Neuronal stem cell (in vitro differentiated cells): Measurements from ENCODE around the gene MAP4K5.

Experiments used
- DNase-seq: peaks from one replicate; pipeline ENCODE4 v3.0.0-alpha.2; 2013; ENCODE audit warnings: low spot score
- H2AFZ ChIP-seq: one replicate; pipeline ENCODE4 v1.6.1; 2013; ENCODE audit warnings: mild to moderate bottlenecking, low read length, inconsistent platforms
- H2AK5ac ChIP-seq: 2 replicates; pipeline ENCODE4 v1.6.1; 2013; ENCODE audit warnings: low read depth, mild to moderate bottlenecking, inconsistent platforms, low read length, moderate library complexity, mixed read lengths
- H2BK120ac ChIP-seq: 2 replicates; pipeline ENCODE4 v1.6.1; 2013; ENCODE audit warnings: low read depth, mild to moderate bottlenecking, inconsistent platforms, low read length, moderate library complexity, mixed read lengths
- H2BK12ac ChIP-seq: one replicate; pipeline ENCODE4 v1.6.1; 2013; ENCODE audit warnings: low read length, inconsistent platforms
- H2BK15ac ChIP-seq: 2 replicates; pipeline ENCODE4 v1.6.1; 2013; ENCODE audit warnings: mild to moderate bottlenecking, low read length, inconsistent platforms, mixed read lengths
- H2BK5ac ChIP-seq: one replicate; pipeline ENCODE4 v1.6.1; 2013; ENCODE audit warnings: inconsistent platforms, mild to moderate bottlenecking, low read length, moderate library complexity
- H3K14ac ChIP-seq: one replicate; pipeline ENCODE4 v1.6.1; 2013; ENCODE audit warnings: low read length, inconsistent platforms
- H3K18ac ChIP-seq: 2 replicates; pipeline ENCODE4 v1.6.1; 2013; ENCODE audit warnings: low read length, inconsistent platforms
- H3K23ac ChIP-seq: 2 replicates; pipeline ENCODE4 v1.6.1; 2013; ENCODE audit warnings: low read depth, mild to moderate bottlenecking, mixed read lengths, low read length, inconsistent platforms; ENCODE audit not compliant: poor library complexity
- H3K27ac ChIP-seq: replicated peaks from 3 replicates; pipeline ENCODE4 v1.5.1; 2013; ENCODE audit warnings: low read length, inconsistent platforms
- H3K27me3 ChIP-seq, 3 experiments: 2 replicates each; pipeline ENCODE4 v1.6.1; 2013; ENCODE audit warnings: low read length in 3 of 3, mild to moderate bottlenecking in 2 of 3, inconsistent platforms in 1 of 3, low read depth in 1 of 3, mixed read lengths in 1 of 3, moderate library complexity in 1 of 3; ENCODE audit not compliant: control insufficient read depth in 3 of 3, insufficient read depth in 3 of 3
- H3K36me3 ChIP-seq, 2 donors: replicated peaks in 1 of 2; 2 replicates each; pipeline ENCODE4 v1.6.1; 2013; ENCODE audit warnings: low read length in 2 of 2; ENCODE audit not compliant: control insufficient read depth in 2 of 2, insufficient read depth in 2 of 2
- H3K4ac ChIP-seq: 2 replicates; pipeline ENCODE4 v1.6.1; 2013; ENCODE audit warnings: inconsistent platforms, mild to moderate bottlenecking, low read length, moderate library complexity
- H3K4me1 ChIP-seq, 2 donors: 1 replicate in 1 of 2; 2 replicates in 1 of 2; pipeline ENCODE4 v1.6.1; 2013; ENCODE audit warnings: low read length in 2 of 2, low read depth in 1 of 2; ENCODE audit not compliant: control insufficient read depth in 2 of 2, insufficient read depth in 1 of 2
- H3K4me2 ChIP-seq: one replicate; pipeline ENCODE4 v1.6.1; 2013; ENCODE audit warnings: mild to moderate bottlenecking, low read length, inconsistent platforms; ENCODE audit not compliant: insufficient read depth, poor library complexity, severe bottlenecking
- H3K4me3 ChIP-seq, 2 donors: 2 replicates each; pipeline ENCODE4 v1.5.1; 2013; ENCODE audit warnings: low read length in 2 of 2, mild to moderate bottlenecking in 2 of 2, inconsistent platforms in 1 of 2, moderate library complexity in 1 of 2
- H3K79me1 ChIP-seq: one replicate; pipeline ENCODE4 v1.6.1; 2013; ENCODE audit warnings: low read depth, mild to moderate bottlenecking, inconsistent platforms, low read length, moderate library complexity
- H3K9ac ChIP-seq: one replicate; pipeline ENCODE4 v1.6.1; 2013; ENCODE audit warnings: mild to moderate bottlenecking, low read depth, low read length, inconsistent platforms; ENCODE audit not compliant: poor library complexity
- H3K9me3 ChIP-seq, 2 donors: replicated peaks in 1 of 2; 2 replicates each; pipeline versions ENCODE3 to v1.6.1; 2013; ENCODE audit warnings: low read length in 2 of 2, mild to moderate bottlenecking in 2 of 2, inconsistent platforms in 1 of 2, low read depth in 1 of 2, mixed read lengths in 1 of 2, moderate library complexity in 1 of 2; ENCODE audit not compliant: control insufficient read depth in 2 of 2, insufficient read depth in 1 of 2
- H4K8ac ChIP-seq: one replicate; pipeline ENCODE4 v1.6.1; 2013; ENCODE audit warnings: low read depth, mild to moderate bottlenecking, inconsistent platforms, low read length, moderate library complexity
- H4K91ac ChIP-seq: one replicate; pipeline ENCODE4 v1.6.1; 2013; ENCODE audit warnings: low read length, low read depth, mild to moderate bottlenecking, inconsistent platforms; ENCODE audit not compliant: poor library complexity
- WGBS, 2 donors: extraction: QIAGEN DNeasy Blood & Tissue Kit; methylation state at CpG; one replicate each; pipeline ENCODE4 v1.1.7; 2013; ENCODE audit warnings: missing lambda C conversion rate in 2 of 2, mixed read lengths in 1 of 2; ENCODE audit not compliant: insufficient read length in 2 of 2, insufficient replicate concordance in 1 of 2; ENCODE audit errors: extremely low coverage in 2 of 2; 5-methylcytosine and 5-hydroxymethylcytosine counted together

Gene MAP4K5

GRCh38 chr14:50388256-50388931 lies 144.0 kb downstream of the MAP4K5 start:
- Histone ChIP-seq H3K4ac (no peak overlapping the region), H3K4me1 (peaks cover 0 to 2% of the 10 kb centered on the region in 2 donors), H2AFZ (no peak overlapping the region), H4K8ac (no peak overlapping the region), H2BK12ac (no peak overlapping the region), H3K9me3 (no peaks in the 10 kb centered on the region), H3K4me2 (no peak overlapping the region), H3K79me1 (peaks cover 1% of the 10 kb centered on the region), H3K27me3 (no peaks in the 10 kb centered on the region), H3K23ac (no peak overlapping the region), H3K4me3 (no peak overlapping the region), H3K27ac (no peak overlapping the region), H3K36me3 (no peaks in the 10 kb centered on the region), H4K91ac (no peak overlapping the region), H2AK5ac (no peak overlapping the region), H2BK15ac (no peak overlapping the region), H2BK5ac (no peak overlapping the region), H3K18ac (no peak overlapping the region), H3K14ac (no peak overlapping the region), H3K9ac (no peak overlapping the region), H2BK120ac (no peak overlapping the region)
- DNase-seq = no peak
- no CpG with 5 or more reads among the region's 9 CpGs for WGBS, 2 donors

GRCh38 chr14:50387548-50387947 lies 144.8 kb downstream of the MAP4K5 start:
- no peak overlapping the region for H2BK5ac ChIP-seq
- peaks cover 1% of the 10 kb centered on the region for H3K79me1 ChIP-seq
- no peak overlapping the region for H2AFZ ChIP-seq
- H3K27me3 ChIP-seq = no peaks in the 10 kb centered on the region
- no peaks in the 10 kb centered on the region for H3K36me3 ChIP-seq
- H3K4me2 ChIP-seq = no peak overlapping the region
- H3K23ac ChIP-seq = no peak overlapping the region
- no peak overlapping the region for H3K4me3 ChIP-seq
- H2AK5ac ChIP-seq = no peak overlapping the region
- no peak overlapping the region for H2BK15ac ChIP-seq
- H3K9me3 ChIP-seq = no peaks in the 10 kb centered on the region
- no peak overlapping the region for H3K4ac ChIP-seq
- H3K14ac ChIP-seq = no peak overlapping the region
- no peak overlapping the region for H4K8ac ChIP-seq
- H4K91ac ChIP-seq = no peak overlapping the region
- no CpG with 5 or more reads among the region's 1 CpG for WGBS, 2 donors
- no peak overlapping the region for H3K18ac ChIP-seq
- no peak overlapping the region for H3K27ac ChIP-seq
- DNase-seq = no peak
- no peak overlapping the region for H2BK12ac ChIP-seq
- H3K4me1 ChIP-seq = peaks cover 0 to 2% of the 10 kb centered on the region in 2 donors
- no peak overlapping the region for H3K9ac ChIP-seq
- H2BK120ac ChIP-seq = no peak overlapping the region

- H2AK5ac ChIP-seq = no peak overlapping the region
- no peak overlapping the region for H3K4ac ChIP-seq
- no peak overlapping the region for H3K14ac ChIP-seq
- no peak for DNase-seq
- no peaks in the 10 kb centered on the region for H3K27me3 ChIP-seq
- no peaks in the 10 kb centered on the region for H3K9me3 ChIP-seq
- no peak overlapping the region for H3K9ac ChIP-seq
- H2BK120ac ChIP-seq = no peak overlapping the region
- no peak overlapping the region for H4K91ac ChIP-seq
- no peak overlapping the region for H3K27ac ChIP-seq
- no peak overlapping the region for H2AFZ ChIP-seq
- H2BK15ac ChIP-seq = no peak overlapping the region
- no peak overlapping the region for H3K23ac ChIP-seq
- H4K8ac ChIP-seq = no peak overlapping the region
- no peaks in the 10 kb centered on the region for H3K36me3 ChIP-seq
- H3K4me1 ChIP-seq = peaks cover 0 to 2% of the 10 kb centered on the region in 2 donors
- no peak overlapping the region for H2BK12ac ChIP-seq
- no peak overlapping the region for H3K18ac ChIP-seq
- WGBS, 2 donors = no CpG with 5 or more reads among the region's 3 CpGs
- H3K79me1 ChIP-seq = peaks cover 1% of the 10 kb centered on the region
- no peak overlapping the region for H3K4me2 ChIP-seq
- no peak overlapping the region for H3K4me3 ChIP-seq
- no peak overlapping the region for H2BK5ac ChIP-seq
Measured at GRCh38 chr14:50383618-50384225, 148.6 kb downstream of the MAP4K5 start.

DNA sequence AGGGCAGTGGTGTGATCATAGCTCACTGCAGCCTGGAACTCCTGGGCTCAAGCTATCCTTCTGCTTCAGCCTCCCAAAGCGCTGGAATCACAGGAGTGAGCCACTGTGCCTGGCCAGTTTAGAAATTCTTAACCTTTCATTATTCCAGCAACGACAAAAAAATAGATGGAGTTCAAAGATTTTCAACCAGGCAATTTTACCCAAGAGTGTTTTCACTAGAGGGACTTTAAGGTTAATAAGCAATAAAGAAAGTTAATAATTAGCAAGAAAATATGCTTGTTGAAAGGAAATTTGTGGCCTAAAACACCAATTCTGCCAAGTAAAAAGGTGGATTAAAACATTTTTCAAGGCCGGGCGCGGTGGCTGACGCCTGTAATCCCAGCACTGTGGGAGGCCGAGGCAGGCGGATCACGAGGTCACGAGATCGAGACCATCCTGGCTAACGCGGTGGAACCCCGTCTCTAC lies 150.5 kb downstream of the MAP4K5 start:
- no peak for DNase-seq
- Histone ChIP-seq H3K9me3 (no peaks in the 10 kb centered on the region), H3K4me2 (no peak overlapping the region), H2BK15ac (no peak overlapping the region), H3K9ac (no peak overlapping the region), H2BK120ac (no peak overlapping the region), H3K27me3 (no peaks in the 10 kb centered on the region), H3K79me1 (no peaks in the 10 kb centered on the region), H4K8ac (no peak overlapping the region), H3K4me3 (no peak overlapping the region), H3K36me3 (no peaks in the 10 kb centered on the region), H3K14ac (no peak overlapping the region), H2AFZ (no peak overlapping the region), H3K4ac (no peak overlapping the region), H2BK5ac (no peak overlapping the region), H3K4me1 (peaks cover 0 to 9% of the 10 kb centered on the region in 2 donors), H4K91ac (no peak overlapping the region), H2BK12ac (no peak overlapping the region), H3K18ac (no peak overlapping the region), H2AK5ac (no peak overlapping the region), H3K23ac (no peak overlapping the region), H3K27ac (no peak overlapping the region)
- no CpG with 5 or more reads among the region's 14 CpGs for WGBS, 2 donors
